GM23248 (cell line): ENCODE results near the gene DNASE2B.

Experiments
- EZH2 ChIP-seq: fragments of 200-600 bp; sonication (generic); IDR thresholded peaks from 2 replicates; pipeline ENCODE4 v1.6.1; 2018; ENCODE audit warnings: antibody characterized with exemption, mild to moderate bottlenecking; ENCODE audit not compliant: insufficient read depth, poor library complexity, severe bottlenecking
- EZH2phosphoT487 ChIP-seq: fragments of 200-600 bp; sonication (generic); IDR thresholded peaks from 2 replicates; pipeline ENCODE4 v1.6.1; 2018; ENCODE audit warnings: antibody characterized with exemption, moderate library complexity, mild to moderate bottlenecking, low read depth; ENCODE audit not compliant: insufficient read depth

DNA sequence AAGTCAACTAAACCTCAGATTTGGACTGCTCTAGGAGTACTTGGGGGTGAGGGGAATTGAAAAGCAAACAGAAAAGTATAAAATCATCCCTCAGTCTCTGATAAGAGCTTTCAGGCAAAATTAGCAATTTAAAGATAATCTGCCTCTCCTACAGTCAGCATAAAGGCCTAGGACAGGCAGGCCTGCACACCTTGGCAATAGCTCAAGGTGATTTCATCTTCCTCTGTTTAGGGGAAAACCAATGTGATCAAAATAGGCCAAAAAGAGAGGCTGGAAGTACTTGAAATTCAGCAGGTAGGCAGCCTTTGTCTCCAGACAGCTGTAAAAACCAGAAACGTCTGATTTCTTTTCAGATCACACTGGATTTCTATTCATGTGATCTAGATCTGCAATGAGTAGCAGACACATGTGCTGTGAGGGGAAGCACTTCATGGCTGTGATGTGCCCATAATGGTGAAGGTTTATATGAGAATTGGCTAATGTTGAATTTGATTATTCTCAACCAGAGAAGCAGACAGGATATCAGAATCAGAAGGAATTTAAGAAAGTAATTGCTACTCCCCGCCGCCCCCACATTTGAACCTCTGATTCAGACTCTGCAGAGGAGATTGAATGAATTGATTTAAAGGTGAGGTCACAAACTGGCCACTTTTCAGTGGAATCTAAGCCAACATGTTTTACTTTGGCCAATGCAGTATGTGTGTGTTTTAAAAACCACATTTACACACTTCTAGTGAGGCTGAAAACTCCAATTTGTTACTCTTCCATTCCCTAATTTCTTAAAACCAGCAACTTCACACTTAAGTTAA lies 45.8 kb upstream of the DNASE2B start:
- TF ChIP-seq EZH2: no peak
- no peak for TF ChIP-seq EZH2phosphoT487
